ENCODE data around the gene B3GLCT. TPM values are rescaled to one million over a fixed set of nuclear protein-coding genes. Genes with fewer than 3 reads are reported as not detected.

B3GLCT gene
- total and polyA plus RNA-seq, 10 of the 15 experiments (the other 5 are each of a cell fraction or from before 2014, with no cell fraction given) = 0.07 to 0.89 (median 0.25) TPM

DNA sequence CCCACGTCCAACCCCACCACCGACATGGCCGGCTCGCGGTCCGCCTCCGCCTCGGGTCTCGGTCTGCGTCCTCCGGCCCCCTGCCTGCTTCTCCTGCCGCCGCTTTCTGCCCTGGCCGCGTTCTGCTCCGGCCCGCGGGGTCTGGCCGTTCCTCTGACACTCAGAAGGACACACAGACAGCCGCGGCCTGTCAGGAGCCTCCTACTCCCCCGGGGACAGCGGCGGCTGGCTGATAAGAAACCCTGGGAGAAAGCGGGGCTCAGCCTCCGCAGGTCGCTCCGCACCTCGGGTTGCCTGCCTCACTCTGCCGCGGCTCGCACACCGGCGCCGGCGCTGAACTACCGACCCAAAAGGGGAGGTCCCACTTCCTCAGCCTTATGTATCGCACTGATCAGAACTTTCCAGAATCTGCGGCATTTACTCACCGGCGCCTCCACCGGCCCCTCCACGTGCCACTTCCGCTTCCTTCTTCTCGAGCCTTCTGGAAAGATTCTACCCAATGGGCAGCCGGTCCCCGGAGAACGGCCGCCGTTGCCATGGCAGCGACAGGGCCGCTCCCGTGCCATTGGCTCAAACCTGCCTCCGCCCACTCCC lies 38.1 kb upstream of the B3GLCT start, which contains the start of gene HSPH1:
Gene HSPH1 (minus strand): TSS at position 348 of the 594 bp plus-strand sequence. CDS start 322 bp downstream, at position 26.
- H2AFZ ChIP-seq (ENCODE audit: control insufficient read depth, low read depth, low read length) = peak within 1 kb of the TSS; percentile 99
- ChIA-PET POLR2A (interaction anchor here (1.0 kb wide), 1 partner anchor 9 kb away, joined by 4 read pairs; no protein-coding TSS in a partner anchor), CTCF (no interaction called here), RAD21 (ENCODE audit: unreplicated experiment) (interaction anchor here (1.1 kb wide), 1 partner anchor 8 kb away, joined by 3 read pairs; no protein-coding TSS in a partner anchor), SMC1A (ENCODE audit: uncharacterized antibody, unreplicated experiment) (interaction anchor here (1.0 kb wide), 1 partner anchor 16 kb away, joined by 5 read pairs; no protein-coding TSS in a partner anchor)
- H3K27ac ChIP-seq (ENCODE audit: control insufficient read depth, insufficient read depth) = peak within 1 kb of the TSS; percentile 79
- BruUV-seq (replicated peaks) = TSS peak; percentile 73
- H3K9me3 ChIP-seq (replicated peaks; ENCODE audit: control insufficient read depth, insufficient read depth, low read length) = no peaks in the 10 kb centered on the region
- H3K4me1 ChIP-seq (ENCODE audit: control insufficient read depth, insufficient read depth, low read length) = no peaks in the 10 kb centered on the region
- peak within 1 kb of the TSS; percentile 88 for H3K4me3 ChIP-seq
- DNase-seq (ENCODE audit: low read depth, low spot score) (peak; percentile 89), ATAC-seq (peak; percentile 86), FAIRE-seq (no peak)
- H3K9ac ChIP-seq (ENCODE audit: control insufficient read depth, insufficient read depth, low read length) = peak within 1 kb of the TSS; percentile 71
- H3K27me3 ChIP-seq (replicated peaks in 1 of 2; ENCODE audit: control insufficient read depth in 2 of 2, insufficient read depth in 2 of 2, low read length in 1 of 2) = no peaks in the 10 kb centered on the region
- H3K79me2 ChIP-seq (ENCODE audit: control insufficient read depth, insufficient read depth, low read length) = peaks cover 47% of the 10 kb centered on the region
- peaks cover 0 to 3% of the 10 kb centered on the region in 2 experiments; a peak in 2 of 4 replicates for H3K36me3 ChIP-seq (ENCODE audit: control insufficient read depth in 2 of 2, insufficient read depth in 2 of 2, low read length in 1 of 2)
- intact Hi-C loops (cut with micrococcal nuclease; ENCODE audit: unreplicated experiment) = loop anchor here (2.0 kb wide), 1 partner anchor 87 kb away; no protein-coding TSS in a partner anchor
- 1% methylated on average over 54 of the region's 54 CpGs for WGBS (ENCODE audit: insufficient coverage, insufficient replicate concordance, low lambda C conversion rate, missing lambda C conversion rate)
- in situ Hi-C loops (cut with MboI) = loop anchor here (25.0 kb wide), 1 partner anchor 1376 kb away; the partner anchor contains the start of gene N4BP2L2
- H4K20me1 ChIP-seq (ENCODE audit: control insufficient read depth, insufficient read depth) = no peaks in the 10 kb centered on the region
- peak within 1 kb of the TSS; percentile 85 for H3K4me2 ChIP-seq (ENCODE audit: control insufficient read depth, insufficient read depth)
- TF ChIP-seq NFYB (IDR thresholded peaks at IDR 0.05; ENCODE audit: insufficient read depth, low read depth, low read length) (peak; percentile 87), TCF12 (IDR thresholded peaks at IDR 0.05; ENCODE audit: low read depth, low read length) (0 out of 2 replicates have a peak, but pooled peaks have one; percentile 39), TARDBP (IDR thresholded peaks at IDR 0.05; ENCODE audit: borderline replicate concordance) (no peak), RB1 (IDR thresholded peaks at IDR 0.05; ENCODE audit: borderline replicate concordance) (0 out of 2 replicates have a peak, but pooled peaks have one; percentile 1), ETV6 (conservative IDR thresholded peaks at IDR 0.05 in 1 of 2, IDR thresholded peaks at IDR 0.05 in 1 of 2; ENCODE audit: borderline replicate concordance in 1 of 2, low read depth in 1 of 2) (peak in 1 of 2 experiments; percentile 76; a peak in 2 of 4 replicates), HCFC1 (IDR thresholded peaks at IDR 0.05; ENCODE audit: low read length) (no peak), POU2F2 (IDR thresholded peaks at IDR 0.05; ENCODE audit: borderline replicate concordance, low read depth, low read length) (no peak), YY1 (IDR thresholded peaks at IDR 0.05; ENCODE audit: low read depth, low read length) (0 out of 2 replicates have a peak, but pooled peaks have one; percentile 9), SIN3A (IDR thresholded peaks at IDR 0.05; ENCODE audit: low read depth, low read length) (peak; percentile 86; the same call in 1 of the 2 replicates), POLR2AphosphoS2 (IDR thresholded peaks at IDR 0.05; ENCODE audit: low read depth, low read length) (peak; percentile 35; the same call in 1 of the 2 replicates), KLF5 (IDR thresholded peaks at IDR 0.05; ENCODE audit: partially characterized antibody) (peak; percentile 59)
- TF ChIP-seq, protein P1, sequence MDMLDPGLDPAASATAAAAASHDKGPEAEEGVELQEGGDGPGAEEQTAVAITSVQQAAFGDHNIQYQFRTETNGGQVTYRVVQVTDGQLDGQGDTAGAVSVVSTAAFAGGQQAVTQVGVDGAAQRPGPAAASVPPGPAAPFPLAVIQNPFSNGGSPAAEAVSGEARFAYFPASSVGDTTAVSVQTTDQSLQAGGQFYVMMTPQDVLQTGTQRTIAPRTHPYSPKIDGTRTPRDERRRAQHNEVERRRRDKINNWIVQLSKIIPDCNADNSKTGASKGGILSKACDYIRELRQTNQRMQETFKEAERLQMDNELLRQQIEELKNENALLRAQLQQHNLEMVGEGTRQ (IDR thresholded peaks at IDR 0.05; ENCODE audit: borderline replicate concordance, low read depth, low read length) = peak; percentile 29; the same call in 1 of the 2 replicates
- TF ChIP-seq, protein P2, sequence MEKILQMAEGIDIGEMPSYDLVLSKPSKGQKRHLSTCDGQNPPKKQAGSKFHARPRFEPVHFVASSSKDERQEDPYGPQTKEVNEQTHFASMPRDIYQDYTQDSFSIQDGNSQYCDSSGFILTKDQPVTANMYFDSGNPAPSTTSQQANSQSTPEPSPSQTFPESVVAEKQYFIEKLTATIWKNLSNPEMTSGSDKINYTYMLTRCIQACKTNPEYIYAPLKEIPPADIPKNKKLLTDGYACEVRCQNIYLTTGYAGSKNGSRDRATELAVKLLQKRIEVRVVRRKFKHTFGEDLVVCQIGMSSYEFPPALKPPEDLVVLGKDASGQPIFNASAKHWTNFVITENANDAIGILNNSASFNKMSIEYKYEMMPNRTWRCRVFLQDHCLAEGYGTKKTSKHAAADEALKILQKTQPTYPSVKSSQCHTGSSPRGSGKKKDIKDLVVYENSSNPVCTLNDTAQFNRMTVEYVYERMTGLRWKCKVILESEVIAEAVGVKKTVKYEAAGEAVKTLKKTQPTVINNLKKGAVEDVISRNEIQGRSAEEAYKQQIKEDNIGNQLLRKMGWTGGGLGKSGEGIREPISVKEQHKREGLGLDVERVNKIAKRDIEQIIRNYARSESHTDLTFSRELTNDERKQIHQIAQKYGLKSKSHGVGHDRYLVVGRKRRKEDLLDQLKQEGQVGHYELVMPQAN (conservative IDR thresholded peaks at IDR 0.05) = peak; percentile 95
- TF ChIP-seq, protein P3, sequence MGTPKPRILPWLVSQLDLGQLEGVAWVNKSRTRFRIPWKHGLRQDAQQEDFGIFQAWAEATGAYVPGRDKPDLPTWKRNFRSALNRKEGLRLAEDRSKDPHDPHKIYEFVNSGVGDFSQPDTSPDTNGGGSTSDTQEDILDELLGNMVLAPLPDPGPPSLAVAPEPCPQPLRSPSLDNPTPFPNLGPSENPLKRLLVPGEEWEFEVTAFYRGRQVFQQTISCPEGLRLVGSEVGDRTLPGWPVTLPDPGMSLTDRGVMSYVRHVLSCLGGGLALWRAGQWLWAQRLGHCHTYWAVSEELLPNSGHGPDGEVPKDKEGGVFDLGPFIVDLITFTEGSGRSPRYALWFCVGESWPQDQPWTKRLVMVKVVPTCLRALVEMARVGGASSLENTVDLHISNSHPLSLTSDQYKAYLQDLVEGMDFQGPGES (IDR thresholded peaks at IDR 0.05) = peak; percentile 16; the same call in 1 of the 2 replicates
- TF ChIP-seq, protein P4, sequence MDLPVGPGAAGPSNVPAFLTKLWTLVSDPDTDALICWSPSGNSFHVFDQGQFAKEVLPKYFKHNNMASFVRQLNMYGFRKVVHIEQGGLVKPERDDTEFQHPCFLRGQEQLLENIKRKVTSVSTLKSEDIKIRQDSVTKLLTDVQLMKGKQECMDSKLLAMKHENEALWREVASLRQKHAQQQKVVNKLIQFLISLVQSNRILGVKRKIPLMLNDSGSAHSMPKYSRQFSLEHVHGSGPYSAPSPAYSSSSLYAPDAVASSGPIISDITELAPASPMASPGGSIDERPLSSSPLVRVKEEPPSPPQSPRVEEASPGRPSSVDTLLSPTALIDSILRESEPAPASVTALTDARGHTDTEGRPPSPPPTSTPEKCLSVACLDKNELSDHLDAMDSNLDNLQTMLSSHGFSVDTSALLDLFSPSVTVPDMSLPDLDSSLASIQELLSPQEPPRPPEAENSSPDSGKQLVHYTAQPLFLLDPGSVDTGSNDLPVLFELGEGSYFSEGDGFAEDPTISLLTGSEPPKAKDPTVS (IDR thresholded peaks at IDR 0.05; ENCODE audit: low read depth, low read length) = peak; percentile 100
